Ovary (tissue), 3 donors: ENCODE results near the gene DNAJC3.

ENCODE experiments used
- CTCF ChIP-seq, 3 donors: fragments of 450-650 bp in 2 of 3; fragments of 200-600 bp in 1 of 3; IDR thresholded peaks; one replicate each; pipeline versions ENCODE4 v1.5.1 to v1.8.0; 2016 to 2022; ENCODE audit warnings: antibody characterized with exemption in 3 of 3, mild to moderate bottlenecking in 1 of 3
- POLR2A ChIP-seq: fragments of 450-650 bp; IDR thresholded peaks from one replicate; pipeline ENCODE4 v1.6.1; 2017; ENCODE audit warnings: antibody characterized with exemption, mild to moderate bottlenecking, moderate library complexity
- donor health status: DM: no; HTN: no; CAD: no.

GRCh38 chr13:95642999-95643398, 33.9 kb upstream of the DNAJC3 start:
- TF ChIP-seq CTCF (IDR thresholded peaks at IDR 0.05) (no peak), POLR2A (no peak)
